Ascending aorta (tissue), 2 donors: ENCODE measurements around the gene SHISAL2A. TPM values are rescaled to one million over a fixed set of nuclear protein-coding genes. Genes with fewer than 3 reads are reported as not detected.

ENCODE experiments used
- DNase-seq, 2 donors: peaks; one replicate each; pipeline ENCODE4 v3.0.0-alpha.2; 2019; ENCODE audit warnings: low spot score in 2 of 2
- H3K27ac ChIP-seq, 2 donors: fragments of 200-600 bp; sonication (generic); one replicate each; pipeline ENCODE4 v1.5.1; 2016 to 2017; ENCODE audit warnings: mild to moderate bottlenecking in 1 of 2
- H3K27me3 ChIP-seq: fragments of 200-600 bp; sonication (generic); one replicate; pipeline ENCODE4 v1.5.1; 2017
- H3K36me3 ChIP-seq, 2 donors: fragments of 200-600 bp; sonication (generic); one replicate each; pipeline ENCODE4 v1.5.1; 2016
- H3K4me1 ChIP-seq, 2 donors: fragments of 200-600 bp; sonication (generic); one replicate each; pipeline ENCODE4 v1.5.1; 2016 to 2017; ENCODE audit warnings: mild to moderate bottlenecking in 1 of 2
- H3K4me3 ChIP-seq, 2 donors: fragments of 200-600 bp; sonication (generic); one replicate each; pipeline ENCODE4 v1.5.1; 2016 to 2017; ENCODE audit warnings: mild to moderate bottlenecking in 1 of 2
- H3K9me3 ChIP-seq, 2 donors: fragments of 200-600 bp; sonication (generic); one replicate each; pipeline ENCODE4 v1.5.1; 2016
- CTCF ChIP-seq, 3 experiments: fragments of 200-600 bp in 2 of 3; fragments of 450-650 bp in 1 of 3; sonication (generic) in 2 of 3; IDR thresholded peaks; one replicate each; pipeline ENCODE4 v1.5.1; 2016 to 2019; ENCODE audit warnings: antibody characterized with exemption in 3 of 3, mild to moderate bottlenecking in 1 of 3, moderate library complexity in 1 of 3
- intact Hi-C: fragments of 100-400 bp; cut with DNase I; formaldehyde crosslinking; loops from one replicate; pipeline ENCODE4 v1.15.1; 2023
- total RNA-seq: library from RNA; depleted of rRNA; stranded (reverse); fragments of >200 nt; gene quantifications from one replicate; pipeline ENCODE4 v1.1.0, GENCODE V29; 2016

SHISAL2A gene
- total RNA-seq, 1 donor from 2014 or later, result not detected

DNA sequence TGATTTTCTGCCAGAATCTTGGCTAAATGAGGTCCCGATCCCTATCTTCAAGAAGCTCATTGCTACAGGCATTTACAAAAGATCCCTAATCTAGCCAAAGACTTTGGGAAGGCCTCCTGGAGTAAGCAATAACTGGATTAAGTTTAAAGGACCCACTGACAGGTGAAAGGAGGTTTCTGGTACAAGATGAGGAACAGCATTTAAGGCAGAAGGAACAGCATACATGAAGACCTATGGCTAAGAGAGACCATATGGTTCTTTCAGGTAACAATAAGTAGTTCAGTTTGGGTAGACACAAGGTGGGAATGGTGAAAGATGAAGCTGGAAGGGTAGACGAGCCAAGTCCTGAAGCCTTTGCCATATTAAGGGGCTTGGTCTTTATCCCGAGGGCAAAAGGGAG lies 27.8 kb downstream of the SHISAL2A start:
- Histone ChIP-seq H3K27me3 (no peaks in the 10 kb centered on the region), H3K36me3 (no peaks in the 10 kb centered on the region), H3K9me3 (no peaks in the 10 kb centered on the region), H3K4me3 (no peak overlapping the region), H3K4me1 (no peaks in the 10 kb centered on the region), H3K27ac (no peak overlapping the region)
- no peak for TF ChIP-seq CTCF (IDR thresholded peaks at IDR 0.05)
- no peak for DNase-seq
- intact Hi-C loops, result no loop called here

- Histone ChIP-seq H3K4me1 (no peaks in the 10 kb centered on the region), H3K27ac (no peak overlapping the region), H3K9me3 (no peaks in the 10 kb centered on the region), H3K4me3 (no peak overlapping the region), H3K36me3 (no peaks in the 10 kb centered on the region), H3K27me3 (no peaks in the 10 kb centered on the region)
- no peak for TF ChIP-seq CTCF (IDR thresholded peaks at IDR 0.05)
- intact Hi-C loops, result no loop called here
- no peak for DNase-seq
Measured at GRCh38 chr1:52662645-52663313, 29.8 kb downstream of the SHISAL2A start.

DNA sequence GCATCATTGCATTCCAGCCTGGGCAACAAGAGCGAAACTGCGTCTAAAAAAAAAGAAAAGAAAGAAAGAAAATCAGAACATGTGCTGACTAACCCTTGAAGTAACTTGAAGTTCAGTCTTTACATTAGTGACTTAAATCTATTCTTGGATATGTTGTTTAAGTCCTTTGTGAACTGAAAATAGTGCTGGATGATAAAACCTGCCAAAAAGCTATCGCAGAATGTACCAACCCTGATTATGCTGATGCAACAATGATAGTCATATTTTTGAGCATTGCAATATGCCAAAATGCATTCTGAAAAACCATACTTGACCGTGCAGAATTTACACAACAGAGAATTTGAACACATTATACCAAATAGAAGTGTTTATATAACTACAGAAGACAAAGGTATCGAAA lies 30.7 kb downstream of the SHISAL2A start:
- H3K27ac ChIP-seq, result no peak overlapping the region
- no peaks in the 10 kb centered on the region for H3K36me3 ChIP-seq
- H3K27me3 ChIP-seq, result no peaks in the 10 kb centered on the region
- no peak for TF ChIP-seq CTCF (IDR thresholded peaks at IDR 0.05)
- DNase-seq, result no peak
- H3K4me1 ChIP-seq, result no peaks in the 10 kb centered on the region
- H3K9me3 ChIP-seq, result no peaks in the 10 kb centered on the region
- H3K4me3 ChIP-seq, result no peak overlapping the region
- intact Hi-C loops, result no loop called here

- H3K9me3 ChIP-seq, result no peaks in the 10 kb centered on the region
- intact Hi-C loops, result no loop called here
- H3K4me3 ChIP-seq, result no peak overlapping the region
- DNase-seq, result no peak
- H3K36me3 ChIP-seq, result no peaks in the 10 kb centered on the region
- TF ChIP-seq CTCF (IDR thresholded peaks at IDR 0.05), result no peak
- H3K27ac ChIP-seq, result no peak overlapping the region
- no peaks in the 10 kb centered on the region for H3K27me3 ChIP-seq
- no peaks in the 10 kb centered on the region for H3K4me1 ChIP-seq
Measured at GRCh38 chr1:52665006-52665941, 32.3 kb downstream of the SHISAL2A start.

- no peaks in the 10 kb centered on the region for H3K4me1 ChIP-seq
- H3K4me3 ChIP-seq, result no peak overlapping the region
- H3K27ac ChIP-seq, result no peak overlapping the region
- H3K36me3 ChIP-seq, result no peaks in the 10 kb centered on the region
- intact Hi-C loops, result no loop called here
- no peak for TF ChIP-seq CTCF (IDR thresholded peaks at IDR 0.05)
- DNase-seq, result no peak
- no peaks in the 10 kb centered on the region for H3K9me3 ChIP-seq
- H3K27me3 ChIP-seq, result no peaks in the 10 kb centered on the region
Measured at GRCh38 chr1:52667290-52667689, 34.3 kb downstream of the SHISAL2A start.
